Right ventricle myocardium inferior (tissue), 1 donor: ENCODE data around the gene NAAA. TPM values are rescaled to one million over a fixed set of nuclear protein-coding genes. Genes with fewer than 3 reads are reported as not detected.

ENCODE experiments used
- ATAC-seq: fragments of 200-7000 bp; cut with Tn5 transposase; one replicate; pipeline ENCODE4 v1.9.1; 2020; ENCODE audit warnings: mild to moderate bottlenecking, moderate library complexity
- DNase-seq: peaks from one replicate; pipeline ENCODE4 v3.0.0; 2021; ENCODE audit errors: missing footprints
- intact Hi-C: fragments of 100-400 bp; cut with DNase I; formaldehyde crosslinking; loops from one replicate; pipeline ENCODE4 v1.11.0; 2022
- total RNA-seq: library from RNA; stranded (reverse); fragmentation: NEBNext Ultra II Directional; extraction: Animal tissue kit (Norgen Biotek cat#: 25700); gene quantifications from one replicate; pipeline ENCODE4 v1.2.1, GENCODE V29; 2021
- donor health status: DM: no; HTN: yes; CAD: no; lungs with severe emphysema.

Gene NAAA
- total RNA-seq, 1 donor from 2014 or later = 9.1 TPM

DNA sequence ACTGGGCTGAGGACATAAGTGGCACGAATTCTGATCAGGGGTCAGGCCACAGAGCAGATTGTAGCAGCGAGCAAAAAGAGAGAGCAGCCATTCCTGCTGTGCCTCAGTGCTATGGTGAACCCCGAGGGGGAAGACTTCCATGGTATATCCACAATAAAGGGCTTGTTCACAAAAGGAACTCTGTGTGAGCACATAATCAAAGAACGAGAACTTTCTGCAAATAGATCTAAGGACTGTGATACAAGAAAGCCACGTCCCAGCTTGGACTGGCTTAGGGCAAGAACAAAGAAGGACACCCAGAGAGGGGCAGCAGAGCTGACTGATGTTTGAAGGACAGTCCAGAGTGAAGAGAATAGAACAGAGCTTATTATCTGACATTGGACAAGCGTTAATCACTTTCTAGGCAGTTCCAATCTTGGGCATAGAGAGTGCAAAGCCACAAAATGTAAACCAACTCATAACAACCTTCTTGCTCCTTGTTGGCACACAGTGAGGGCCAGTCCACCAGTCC lies 62.5 kb downstream of the NAAA start:
- DNase-seq (no peak), ATAC-seq (no peak)
- intact Hi-C loops = no loop called here

DNA sequence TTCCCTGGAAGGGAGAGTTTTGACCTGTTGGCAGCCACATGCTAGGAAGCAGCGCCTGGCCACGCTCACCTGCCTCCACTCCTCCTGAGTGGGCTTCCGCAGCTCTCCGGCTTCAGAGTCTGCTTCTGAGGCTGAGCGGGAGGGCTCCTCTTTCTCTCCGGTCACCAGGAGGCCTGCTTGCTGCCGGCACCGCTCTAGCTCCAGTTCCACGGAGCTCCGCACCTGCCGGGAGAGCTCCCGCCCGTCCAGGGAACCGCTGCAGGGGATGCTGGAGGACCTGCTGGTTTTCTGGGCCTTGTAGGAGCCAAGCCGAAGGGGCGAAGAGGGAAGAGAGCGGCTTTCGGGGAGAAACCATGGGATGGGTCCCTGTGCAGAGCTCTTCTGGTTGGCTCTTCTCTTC lies 64.6 kb downstream of the NAAA start:
- intact Hi-C loops = no loop called here
- ATAC-seq = no peak
- no peak for DNase-seq

DNA sequence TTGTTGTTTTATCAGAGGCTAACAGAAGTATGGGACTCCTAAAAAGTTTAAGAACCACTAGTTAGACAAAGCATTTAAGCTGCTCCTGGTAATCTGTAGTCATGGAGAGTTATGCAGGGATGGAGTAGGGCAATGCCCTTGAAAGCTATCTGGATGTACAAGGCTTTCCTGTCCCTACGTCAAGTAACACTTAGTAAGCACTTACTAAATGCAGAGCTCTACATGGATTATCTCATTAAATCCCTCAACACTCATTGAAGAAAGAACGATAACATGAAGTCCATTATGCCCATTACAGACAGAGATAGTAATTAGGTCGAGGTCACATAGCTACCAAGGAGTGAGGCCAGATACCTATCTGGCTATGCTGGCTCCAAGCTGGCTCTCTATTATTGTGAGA lies 71.7 kb downstream of the NAAA start:
- no peak for DNase-seq
- intact Hi-C loops = no loop called here
- ATAC-seq = peak; percentile 90

DNA sequence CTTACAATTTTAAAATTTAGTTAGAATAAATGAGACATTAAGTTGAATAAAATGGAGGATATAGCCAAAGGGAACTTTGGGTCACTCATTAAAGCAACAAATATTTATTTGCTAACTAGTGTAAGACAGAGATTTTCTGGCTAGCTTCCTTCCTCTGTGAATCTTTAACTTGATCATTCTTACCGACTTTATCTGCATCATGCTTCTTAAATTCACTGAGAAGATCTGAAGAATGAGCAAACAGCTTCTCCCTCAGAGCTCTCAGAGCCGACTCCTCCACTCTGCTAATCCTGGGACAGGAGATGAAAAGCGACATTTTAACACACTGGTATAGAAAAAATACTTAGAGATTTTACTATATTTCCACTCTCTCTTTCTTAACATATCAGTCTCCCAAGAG lies 73.7 kb downstream of the NAAA start:
- DNase-seq = no peak
- intact Hi-C loops = no loop called here
- ATAC-seq = no peak

Other genes starting within 250 kb of the NAAA start
- gene USO1, start 216.4 kb downstream of the NAAA start, total RNA-seq = 85.0 TPM
- gene PPEF2, start 38.6 kb downstream of the NAAA start, total RNA-seq = not detected
- 20.3 TPM for gene SDAD1, start 49.9 kb upstream of the NAAA start, total RNA-seq
- 0.35 TPM for gene CXCL9, start 66.5 kb upstream of the NAAA start, total RNA-seq
- gene CXCL10, start 82.5 kb upstream of the NAAA start, total RNA-seq = not detected
- gene CXCL11, start 95.1 kb upstream of the NAAA start, total RNA-seq = not detected
- gene ART3, start 133.7 kb upstream of the NAAA start, total RNA-seq = 136 TPM
- 21.6 TPM for gene NUP54, start 207.4 kb upstream of the NAAA start, total RNA-seq